HG03135 (cell line): ENCODE data around the gene PDE4C.

Experiments used
- ATAC-seq: cut with Tn5 transposase; IDR thresholded peaks from one replicate; pipeline ENCODE4 v1.9.1; 2021; ENCODE audit warnings: mild to moderate bottlenecking, moderate library complexity; ENCODE audit not compliant: unreplicated experiment

Gene PDE4C

GRCh38 chr19:18225702-18226468, at the start of gene PDE4C:
Gene PDE4C (minus strand): TSS chr19:18226438. CDS start chr19:18226415, 23 bp downstream.
- ATAC-seq: no peak

DNA sequence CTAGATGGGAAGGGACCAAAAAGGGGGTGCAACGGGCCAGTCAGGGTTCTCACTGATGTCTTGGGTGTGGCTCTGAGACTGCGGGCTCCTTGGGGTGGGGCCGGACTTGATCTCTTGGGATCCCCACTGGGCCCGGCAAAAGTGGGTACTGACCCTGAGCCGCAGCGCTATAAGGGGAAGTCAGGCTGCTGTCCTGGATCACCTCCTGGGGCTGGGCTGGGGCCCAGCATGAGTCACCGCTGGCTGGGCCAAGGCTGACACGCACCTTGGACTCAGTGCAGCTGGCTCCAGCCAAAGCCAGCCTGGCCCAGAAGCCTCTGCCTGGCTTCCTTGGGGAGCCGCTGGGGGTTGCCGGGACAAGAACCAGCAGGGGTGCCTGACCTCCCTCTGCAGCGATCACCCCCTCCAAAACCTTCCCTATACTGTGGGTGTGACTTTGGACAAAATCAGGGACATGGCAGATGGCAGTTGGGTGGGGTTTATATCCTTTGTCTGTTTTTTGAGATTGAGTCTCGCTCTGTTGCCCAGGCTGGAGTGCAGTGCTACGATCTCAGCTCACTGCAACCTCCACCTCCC, 48.6 kb upstream of the PDE4C start:
- no peak for ATAC-seq

DNA sequence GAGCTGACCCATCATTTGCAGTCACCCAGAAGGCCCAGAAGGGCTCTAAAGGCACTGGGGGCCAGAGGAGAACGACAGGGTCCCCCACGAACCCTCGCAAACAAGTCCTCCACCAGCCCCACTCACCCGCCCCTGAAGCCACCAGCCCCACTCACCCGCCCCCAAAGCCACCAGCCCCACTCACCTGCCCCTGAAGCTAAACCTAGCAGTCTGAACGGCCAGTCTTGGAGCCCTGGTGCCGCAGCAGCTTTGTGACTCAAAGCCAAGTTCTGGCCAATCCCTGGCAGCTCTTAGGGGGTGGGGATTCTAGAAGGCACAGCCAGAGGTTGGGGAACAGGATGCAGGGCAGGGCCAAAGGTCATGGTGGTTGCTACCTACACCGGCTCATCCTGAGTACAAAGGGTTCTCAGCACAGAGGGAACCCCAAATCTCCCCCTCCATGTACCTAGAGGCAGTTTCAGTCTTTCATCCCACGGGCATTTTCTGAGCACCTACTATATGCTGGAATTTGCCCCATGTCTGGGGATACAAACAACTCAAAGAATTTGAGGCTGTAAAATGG, 48.1 kb upstream of the PDE4C start, which contains the start of gene IQCN:
IQCN (minus strand) TSS at position 234 of the 562 bp plus-strand sequence. CDS start 4,974 bp downstream, outside the sequence.
- no peak for ATAC-seq

DNA sequence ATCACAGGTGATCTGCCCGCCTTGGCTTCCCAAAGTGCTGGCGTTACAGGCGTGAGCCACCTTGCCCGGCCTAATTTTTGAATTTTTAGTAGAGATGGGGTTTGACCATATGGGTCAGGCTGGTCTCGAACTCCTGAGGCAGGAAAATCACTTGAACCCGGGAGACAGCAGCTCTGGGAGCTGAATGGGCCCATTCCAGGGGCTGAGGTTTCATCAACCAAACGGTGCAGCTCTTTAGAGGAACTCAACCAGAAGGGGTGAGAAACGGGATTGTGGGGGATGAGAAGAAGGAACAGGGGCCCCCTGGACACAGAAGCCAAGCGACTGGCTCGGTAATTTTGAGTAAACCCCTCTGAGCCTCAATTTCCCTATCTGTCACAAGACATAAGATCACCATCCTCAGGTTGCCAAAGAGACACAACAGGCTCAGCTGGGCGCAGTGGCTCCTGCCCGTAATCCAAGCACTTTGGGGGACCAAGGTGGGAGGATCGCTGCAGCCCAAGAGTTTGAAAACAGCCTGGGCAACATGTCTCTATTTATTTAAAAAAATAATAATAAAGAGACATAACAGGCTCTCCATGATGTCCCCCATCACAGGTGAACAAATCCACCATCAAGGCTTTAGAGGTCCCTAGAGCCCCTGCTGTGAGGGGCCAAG, 47.5 kb upstream of the PDE4C start:
- no peak for ATAC-seq

DNA sequence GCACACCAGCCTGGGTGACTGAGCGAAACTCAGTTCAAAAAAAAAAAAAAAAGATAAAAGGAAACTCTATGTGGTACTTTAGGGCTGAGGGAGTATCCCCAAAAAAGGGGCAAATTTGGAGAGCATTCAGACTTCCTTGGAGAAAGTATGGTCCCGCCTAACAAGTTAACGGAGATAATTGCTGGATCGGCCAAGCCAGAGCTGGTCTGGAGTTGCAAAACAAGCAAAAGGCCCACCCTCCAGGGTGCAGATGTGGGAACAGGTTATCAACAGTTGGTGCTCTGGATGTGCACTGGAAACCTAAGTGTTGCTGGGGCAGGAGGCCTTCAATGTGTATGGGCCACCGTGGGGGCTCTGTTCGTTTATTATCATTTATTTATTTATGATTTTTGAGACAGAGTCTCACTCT, 45.2 kb upstream of the PDE4C start:
- no peak for ATAC-seq

DNA sequence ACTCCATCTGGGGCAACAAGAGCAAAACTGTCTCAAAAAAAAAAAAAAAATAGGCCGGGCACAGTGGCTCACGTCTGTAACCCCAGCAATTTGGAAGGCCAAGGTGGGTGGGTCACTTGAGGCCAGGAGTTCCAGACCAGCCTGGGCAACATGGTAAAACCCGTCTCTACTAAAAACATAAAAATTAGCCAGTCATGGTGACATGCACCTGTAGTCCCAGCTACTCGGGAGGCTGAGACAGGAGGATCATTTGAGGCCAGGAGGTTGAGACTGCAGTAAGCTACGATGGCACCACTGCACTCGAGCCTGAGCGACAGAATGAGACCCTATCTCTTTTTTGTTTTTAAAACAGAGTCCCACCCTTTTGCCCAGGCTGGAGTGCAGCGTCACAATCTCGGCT, 44.1 kb upstream of the PDE4C start:
- no peak for ATAC-seq

GRCh38 chr19:18269070-18269723, 43.0 kb upstream of the PDE4C start:
- no peak for ATAC-seq

- no peak for ATAC-seq
Measured at GRCh38 chr19:18266771-18267686, 40.8 kb upstream of the PDE4C start.

GRCh38 chr19:18265582-18265981, 39.3 kb upstream of the PDE4C start:
- ATAC-seq: no peak

DNA sequence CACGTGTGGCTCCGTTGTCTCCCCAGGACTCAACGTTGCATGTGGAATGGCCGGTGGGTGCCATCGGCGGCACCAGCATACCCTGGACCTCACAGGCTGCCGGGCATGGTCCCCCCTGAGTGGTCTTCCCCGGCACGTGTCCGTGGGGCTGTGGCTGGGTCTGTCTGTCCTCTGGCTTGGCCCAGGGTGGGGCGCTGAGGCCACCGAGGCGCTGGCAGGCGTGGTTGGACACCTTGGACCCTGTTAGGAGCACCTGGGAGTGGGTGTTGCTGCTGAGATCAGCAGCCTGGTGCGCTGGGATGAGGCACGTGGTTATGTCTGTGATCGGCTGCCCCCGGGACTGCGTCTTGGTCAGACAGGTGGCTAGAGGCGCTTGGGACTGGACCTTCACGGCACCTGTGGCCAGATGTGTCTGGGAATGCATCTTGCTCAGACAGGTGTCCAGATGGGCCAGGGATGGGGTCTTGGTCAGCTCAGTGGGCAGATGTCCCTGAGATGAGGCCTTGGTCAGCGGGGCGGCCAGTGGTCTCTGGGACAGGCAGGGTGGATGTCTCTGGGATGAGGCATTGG, 38.8 kb upstream of the PDE4C start:
- no peak for ATAC-seq

DNA sequence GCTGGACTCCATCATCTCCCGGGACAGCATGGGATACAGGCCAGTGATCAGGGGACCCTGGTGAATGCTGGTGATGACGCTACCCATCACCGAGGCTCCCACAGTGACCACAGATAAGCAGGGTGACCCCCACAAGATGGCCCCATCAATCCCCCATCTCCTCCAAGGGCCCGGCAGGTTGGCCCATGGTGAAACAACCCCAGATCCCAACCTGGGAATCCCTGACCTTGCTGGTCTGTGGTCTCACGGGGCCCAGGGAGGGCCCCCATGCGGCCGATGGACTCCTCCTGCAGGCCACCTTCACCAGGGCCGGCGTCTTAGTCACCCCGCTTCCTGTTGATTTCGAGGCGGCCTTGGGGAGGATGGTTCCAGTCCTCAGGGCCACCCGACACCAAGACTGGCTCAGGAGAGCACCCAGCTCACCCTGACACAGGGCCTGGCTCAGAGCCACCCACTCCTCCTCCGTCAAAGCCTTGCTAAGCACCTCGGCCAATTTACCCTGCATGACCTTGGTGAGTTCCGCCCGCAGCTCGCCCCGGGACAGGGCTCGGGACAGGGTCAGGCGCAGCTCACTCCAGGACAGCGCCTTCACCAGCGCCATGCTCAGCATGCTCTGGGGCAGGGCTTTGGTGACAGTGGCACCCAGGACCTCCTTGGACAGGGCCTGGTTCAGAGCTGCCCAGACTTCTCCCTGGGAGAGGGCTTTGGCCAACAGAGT, 38.1 kb upstream of the PDE4C start:
- ATAC-seq: no peak

DNA sequence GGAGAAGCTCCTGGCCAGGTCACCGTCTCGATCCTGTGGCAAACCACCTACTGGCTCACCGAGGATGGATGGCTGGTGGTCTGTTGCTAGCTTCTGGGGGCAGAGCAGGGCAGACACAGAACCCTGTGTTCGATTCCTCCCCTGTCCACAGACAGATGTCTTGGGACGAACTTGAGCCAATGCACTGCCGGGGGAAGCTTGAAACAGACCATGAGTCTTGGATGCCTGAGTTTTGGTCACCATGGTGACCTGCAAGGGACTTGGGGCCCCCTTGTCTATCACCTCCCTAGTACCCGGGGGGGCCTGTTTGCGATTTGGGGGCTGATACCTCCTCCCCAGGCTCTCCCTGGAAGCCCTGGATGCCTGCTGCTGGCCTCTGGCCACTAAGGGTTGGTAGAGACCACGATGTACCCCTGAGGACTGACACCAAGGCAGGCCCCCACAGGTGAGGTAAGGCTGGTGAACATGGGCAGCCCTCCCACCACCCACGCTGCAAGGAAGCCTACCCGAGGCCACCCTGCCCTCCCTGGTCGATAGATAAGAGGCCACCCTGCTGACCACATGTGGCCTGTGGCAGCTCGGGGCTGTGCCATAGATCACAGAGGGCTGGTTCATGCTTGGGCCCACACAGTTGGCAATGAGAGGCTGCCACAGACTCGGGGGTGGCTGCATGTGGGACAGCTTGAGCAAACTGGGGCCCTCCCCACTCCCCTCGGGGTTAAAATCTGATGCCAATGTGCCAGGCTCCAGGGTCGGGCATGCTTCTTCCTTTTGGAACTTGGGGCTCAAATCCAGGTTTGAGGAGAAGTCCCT, 37.3 kb upstream of the PDE4C start:
- no peak for ATAC-seq

DNA sequence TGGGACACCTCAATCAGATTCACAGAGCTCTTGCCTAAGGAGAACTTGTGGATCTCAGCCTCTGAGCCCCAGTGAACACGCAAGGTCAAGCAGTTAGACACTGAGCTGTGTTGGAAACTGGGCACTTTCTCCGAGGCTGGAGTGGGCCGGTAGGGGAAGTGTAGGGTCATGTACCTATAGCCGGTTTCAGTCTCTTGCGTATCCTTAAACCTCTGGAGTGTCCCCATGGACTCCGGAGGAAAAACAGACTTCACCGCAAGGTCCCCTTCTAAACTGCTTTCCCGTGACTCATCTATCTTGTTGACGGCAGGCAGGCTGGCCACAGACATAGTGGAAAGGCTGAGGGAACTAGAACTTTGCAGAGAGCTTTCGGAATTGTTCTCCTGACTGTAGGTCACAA, 36.7 kb upstream of the PDE4C start:
- no peak for ATAC-seq

GRCh38 chr19:18262144-18262543, 35.9 kb upstream of the PDE4C start:
- no peak for ATAC-seq

- ATAC-seq: no peak
Measured at GRCh38 chr19:18261474-18261873, 35.2 kb upstream of the PDE4C start.

DNA sequence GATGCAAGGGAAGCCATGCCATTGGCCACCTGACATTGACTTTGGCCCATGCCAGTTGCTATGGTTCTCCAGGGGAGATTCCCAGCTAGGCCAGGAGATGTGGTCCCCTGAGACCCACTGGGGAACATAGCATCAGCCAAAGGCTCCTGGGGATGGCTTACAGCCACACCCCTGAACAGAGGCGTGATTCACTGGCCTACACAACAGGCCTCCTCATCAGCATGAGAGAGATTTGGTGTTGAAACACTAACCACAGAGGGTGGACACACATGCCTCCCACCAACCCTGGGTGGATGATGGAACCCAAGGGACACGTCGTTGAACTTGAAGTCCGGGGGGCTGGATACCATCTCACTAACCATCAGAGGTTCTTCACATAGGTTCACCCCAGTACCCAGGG, 33.7 kb upstream of the PDE4C start:
- no peak for ATAC-seq

DNA sequence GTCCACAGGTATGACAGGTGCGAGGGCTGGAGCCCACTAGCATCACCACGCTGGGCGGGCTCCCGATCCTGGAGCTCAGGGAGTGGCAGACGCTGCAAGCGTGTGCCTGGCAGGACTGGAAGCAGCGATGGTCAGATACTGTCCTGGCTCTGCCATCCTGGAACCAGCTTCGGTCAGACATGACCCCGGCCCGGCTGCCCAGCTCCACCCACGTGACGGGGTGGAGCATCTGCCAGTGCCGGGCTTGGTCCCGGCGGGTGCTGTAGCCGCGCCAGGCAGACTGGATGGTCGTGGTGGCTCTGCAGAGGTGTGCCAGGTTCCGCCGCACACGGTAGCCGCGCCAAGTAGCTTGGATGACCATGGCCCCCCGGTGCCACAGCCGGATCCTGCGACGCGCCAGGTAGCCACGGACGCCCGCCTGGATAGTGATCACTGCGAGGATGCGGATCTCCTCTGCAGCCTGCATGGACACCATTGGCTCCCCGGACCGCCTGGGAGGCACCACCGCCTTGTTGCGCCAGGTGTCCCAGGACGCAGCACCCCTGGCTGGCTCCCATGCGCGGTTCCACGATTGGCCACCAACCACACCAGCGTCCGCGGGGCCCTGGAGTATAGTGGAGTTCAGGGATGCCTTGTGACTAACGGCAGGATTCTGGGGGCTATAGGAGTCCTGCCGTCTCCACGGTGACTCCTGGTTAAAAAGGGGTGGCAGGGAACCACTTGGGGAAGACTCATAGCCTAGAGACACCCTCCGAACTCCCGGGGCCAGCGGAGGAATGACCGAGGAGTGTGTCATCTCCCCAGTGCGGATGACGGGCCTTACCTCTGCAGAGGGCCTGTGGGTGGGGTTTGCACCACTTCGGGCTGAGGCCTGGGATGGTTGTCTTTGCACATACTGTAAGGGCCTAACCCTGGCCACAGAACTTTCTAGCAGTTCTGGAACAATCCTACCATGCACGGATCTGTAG, 31.5 kb upstream of the PDE4C start:
- no peak for ATAC-seq
